ENCODE data around the gene FYN. TPM values are rescaled to one million over a fixed set of nuclear protein-coding genes. Genes with fewer than 3 reads are reported as not detected.

FYN gene
- polyA plus RNA-seq, 3 donors, result 88.4 to 149 (median 114) TPM

DNA sequence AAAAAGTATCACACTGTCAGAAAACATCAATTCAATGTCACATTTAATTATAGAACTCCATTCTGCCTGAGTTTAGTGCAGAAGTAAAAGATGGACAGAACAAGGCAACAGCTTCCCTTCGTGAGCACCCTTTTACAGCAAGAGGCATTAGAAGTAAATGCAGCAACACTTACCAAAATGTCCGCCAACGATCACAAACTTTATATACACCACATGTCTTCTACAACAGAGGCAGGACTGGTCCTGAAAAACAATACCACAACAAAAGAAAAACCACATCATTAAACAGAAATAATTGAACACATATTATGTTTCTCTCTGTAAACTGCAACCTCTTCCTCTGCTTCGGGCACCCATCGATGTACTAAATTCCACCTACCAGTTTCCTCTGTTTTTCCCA is 92.9 kb downstream of the FYN start:
- DNase-seq, result no peak
- peak overlapping the region in 1 of 7 donors; percentile 23 for H3K27ac Mint-ChIP-seq
- TF ChIP-seq, protein P1, sequence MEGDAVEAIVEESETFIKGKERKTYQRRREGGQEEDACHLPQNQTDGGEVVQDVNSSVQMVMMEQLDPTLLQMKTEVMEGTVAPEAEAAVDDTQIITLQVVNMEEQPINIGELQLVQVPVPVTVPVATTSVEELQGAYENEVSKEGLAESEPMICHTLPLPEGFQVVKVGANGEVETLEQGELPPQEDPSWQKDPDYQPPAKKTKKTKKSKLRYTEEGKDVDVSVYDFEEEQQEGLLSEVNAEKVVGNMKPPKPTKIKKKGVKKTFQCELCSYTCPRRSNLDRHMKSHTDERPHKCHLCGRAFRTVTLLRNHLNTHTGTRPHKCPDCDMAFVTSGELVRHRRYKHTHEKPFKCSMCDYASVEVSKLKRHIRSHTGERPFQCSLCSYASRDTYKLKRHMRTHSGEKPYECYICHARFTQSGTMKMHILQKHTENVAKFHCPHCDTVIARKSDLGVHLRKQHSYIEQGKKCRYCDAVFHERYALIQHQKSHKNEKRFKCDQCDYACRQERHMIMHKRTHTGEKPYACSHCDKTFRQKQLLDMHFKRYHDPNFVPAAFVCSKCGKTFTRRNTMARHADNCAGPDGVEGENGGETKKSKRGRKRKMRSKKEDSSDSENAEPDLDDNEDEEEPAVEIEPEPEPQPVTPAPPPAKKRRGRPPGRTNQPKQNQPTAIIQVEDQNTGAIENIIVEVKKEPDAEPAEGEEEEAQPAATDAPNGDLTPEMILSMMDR (IDR thresholded peaks at IDR 0.05), result no peak

DNA sequence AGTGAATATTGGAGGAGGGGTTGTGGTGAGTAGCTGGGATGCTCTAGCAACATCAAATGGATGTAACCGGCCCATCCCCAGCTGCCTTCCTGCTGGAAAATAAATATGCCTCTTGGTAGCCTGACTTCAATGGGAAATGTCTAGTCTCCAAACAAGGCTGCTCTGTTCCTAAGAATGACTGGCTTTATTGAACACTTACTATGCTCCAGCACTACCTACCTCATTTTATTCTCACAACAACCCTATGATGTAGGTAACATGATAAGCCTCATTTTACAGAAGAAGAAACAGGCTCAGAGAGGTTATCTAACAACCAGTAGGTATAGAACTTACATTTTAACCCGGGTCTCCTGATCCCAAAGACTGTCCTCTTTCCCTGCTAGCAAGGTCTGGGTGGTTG is 93.6 kb downstream of the FYN start:
- peaks cover 18 to 76% of the 10 kb centered on the region in 2 donors for H3K36me3 ChIP-seq (replicated peaks in 1 of 2; ENCODE audit: control insufficient read depth in 1 of 2, insufficient read depth in 2 of 2, low read length in 2 of 2)
- WGBS (ENCODE audit: insufficient coverage), result no CpG with 5 or more reads among the region's 2 CpGs
- peaks cover 48 to 59% of the 10 kb centered on the region in 2 donors for H3K36me3 Mint-ChIP-seq
- no peaks in the 10 kb centered on the region for H3K4me1 ChIP-seq (ENCODE audit: control insufficient read depth in 1 of 2, insufficient read depth in 2 of 2, low read length in 2 of 2)
- H3K9ac ChIP-seq (ENCODE audit: insufficient read depth, low read length, poor library complexity, severe bottlenecking), result no peak overlapping the region
- no peaks in the 10 kb centered on the region for H3K9me3 Mint-ChIP-seq
- H3K79me2 ChIP-seq (ENCODE audit: insufficient read depth, low read length), result peaks cover 22% of the 10 kb centered on the region
- no peak for DNase-seq
- H2AFZ ChIP-seq (ENCODE audit: insufficient read depth, low read depth, low read length, poor library complexity, severe bottlenecking), result no peak overlapping the region
- peak overlapping the region in 3 of 7 donors; percentile 41 to 75 (median 68) for H3K27ac Mint-ChIP-seq
- H3K9me3 ChIP-seq (replicated peaks in 1 of 2; ENCODE audit: control insufficient read depth in 1 of 2, insufficient read depth in 1 of 2, low read length in 2 of 2), result no peaks in the 10 kb centered on the region
- H3K27ac ChIP-seq (ENCODE audit: low read depth in 1 of 2, low read length in 2 of 2), result no peak overlapping the region
- H3K4me3 Mint-ChIP-seq, result no peak overlapping the region
- no peak overlapping the region for H3K4me3 ChIP-seq (replicated peaks in 1 of 3; ENCODE audit: low read depth in 2 of 3, low read length in 3 of 3)
- TF ChIP-seq, protein P1 (IDR thresholded peaks at IDR 0.05), result no peak
- H3K4me2 ChIP-seq (replicated peaks; ENCODE audit: extremely low read depth, low read length, poor library complexity, severe bottlenecking), result no peak overlapping the region
- H3K27me3 ChIP-seq (ENCODE audit: control insufficient read depth in 2 of 2, insufficient read depth in 2 of 2, low read length in 2 of 2), result no peaks in the 10 kb centered on the region
- peaks cover 8% of the 10 kb centered on the region for H3K4me1 Mint-ChIP-seq
- no peaks in the 10 kb centered on the region for H3K27me3 Mint-ChIP-seq (ENCODE audit: low read depth in 3 of 3)
- intact Hi-C loops (cut with micrococcal nuclease), result no loop called here
- H4K20me1 ChIP-seq (ENCODE audit: insufficient read depth, low read length), result peaks cover 100% of the 10 kb centered on the region

More for the DNA sequence above, 92.9 kb downstream of the FYN start:
- Histone ChIP-seq H3K36me3 (replicated peaks in 1 of 2; ENCODE audit: control insufficient read depth in 1 of 2, insufficient read depth in 2 of 2, low read length in 2 of 2) (peaks cover 14 to 68% of the 10 kb centered on the region in 2 donors), H3K9ac (ENCODE audit: insufficient read depth, low read length, poor library complexity, severe bottlenecking) (no peak overlapping the region), H3K79me2 (ENCODE audit: insufficient read depth, low read length) (peaks cover 24% of the 10 kb centered on the region), H3K27me3 (ENCODE audit: control insufficient read depth in 2 of 2, insufficient read depth in 2 of 2, low read length in 2 of 2) (no peaks in the 10 kb centered on the region), H2AFZ (ENCODE audit: insufficient read depth, low read depth, low read length, poor library complexity, severe bottlenecking) (no peak overlapping the region), H3K4me1 (ENCODE audit: control insufficient read depth in 1 of 2, insufficient read depth in 2 of 2, low read length in 2 of 2) (no peaks in the 10 kb centered on the region), H3K4me2 (replicated peaks; ENCODE audit: extremely low read depth, low read length, poor library complexity, severe bottlenecking) (no peak overlapping the region), H3K27ac (ENCODE audit: low read depth in 1 of 2, low read length in 2 of 2) (no peak overlapping the region), H3K9me3 (replicated peaks in 1 of 2; ENCODE audit: control insufficient read depth in 1 of 2, insufficient read depth in 1 of 2, low read length in 2 of 2) (no peaks in the 10 kb centered on the region), H3K4me3 (replicated peaks in 1 of 3; ENCODE audit: low read depth in 2 of 3, low read length in 3 of 3) (no peak overlapping the region), H4K20me1 (ENCODE audit: insufficient read depth, low read length) (peaks cover 100% of the 10 kb centered on the region)
- 93% methylated on average over 3 of the region's 5 CpGs for WGBS (ENCODE audit: insufficient coverage)
- Mint-ChIP-seq H3K4me3 (no peak overlapping the region), H3K27me3 (ENCODE audit: low read depth in 3 of 3) (no peaks in the 10 kb centered on the region), H3K9me3 (no peaks in the 10 kb centered on the region), H3K4me1 (peaks cover 12% of the 10 kb centered on the region), H3K36me3 (peaks cover 47 to 56% of the 10 kb centered on the region in 2 donors)
- intact Hi-C loops (cut with micrococcal nuclease), result no loop called here

All from CD14-positive monocyte (primary cell).